Mesenchymal stem cell (in vitro differentiated cells and primary cell): ENCODE data around the gene AFP.

Source experiments
- DNase-seq: peaks from one replicate; pipeline ENCODE4 v3.0.0-alpha.2; 2013
- H2AFZ ChIP-seq: one replicate; pipeline ENCODE4 v1.6.1; 2013; ENCODE audit warnings: low read depth, mild to moderate bottlenecking, control low read depth, inconsistent platforms, low read length, moderate library complexity
- H2AK5ac ChIP-seq: 2 replicates; pipeline ENCODE4 v1.6.1; 2013; ENCODE audit warnings: low read length, moderate library complexity, mild to moderate bottlenecking, inconsistent platforms; ENCODE audit not compliant: severe bottlenecking
- H2BK120ac ChIP-seq: one replicate; pipeline ENCODE4 v1.6.1; 2013; ENCODE audit warnings: low read depth, mild to moderate bottlenecking, inconsistent platforms, low read length, moderate library complexity
- H2BK12ac ChIP-seq, 2 experiments: one replicate each; pipeline ENCODE4 v1.6.1; 2013; ENCODE audit warnings: inconsistent platforms in 2 of 2, low read length in 2 of 2, mild to moderate bottlenecking in 2 of 2, moderate library complexity in 2 of 2, control low read depth in 1 of 2
- H2BK15ac ChIP-seq: one replicate; pipeline ENCODE4 v1.6.1; 2013; ENCODE audit warnings: mild to moderate bottlenecking, low read depth, inconsistent platforms; ENCODE audit not compliant: poor library complexity, severe bottlenecking
- H2BK5ac ChIP-seq: 2 replicates; pipeline ENCODE4 v1.6.1; 2013; ENCODE audit warnings: low read depth, mild to moderate bottlenecking, low read length, control low read depth, inconsistent platforms; ENCODE audit not compliant: poor library complexity, severe bottlenecking
- H3K14ac ChIP-seq, 2 experiments: one replicate each; pipeline ENCODE4 v1.6.1; 2013; ENCODE audit warnings: inconsistent platforms in 2 of 2, low read length in 2 of 2, control low read depth in 1 of 2, mild to moderate bottlenecking in 1 of 2, moderate library complexity in 1 of 2
- H3K18ac ChIP-seq, 2 experiments: one replicate each; pipeline ENCODE4 v1.6.1; 2013; ENCODE audit warnings: inconsistent platforms in 2 of 2, low read length in 2 of 2, control low read depth in 1 of 2, low read depth in 1 of 2, mild to moderate bottlenecking in 1 of 2
- H3K23ac ChIP-seq, 2 experiments: one replicate each; pipeline ENCODE4 v1.6.1; 2013; ENCODE audit warnings: inconsistent platforms in 2 of 2, low read length in 2 of 2, mild to moderate bottlenecking in 2 of 2, moderate library complexity in 2 of 2, control low read depth in 1 of 2
- H3K27ac ChIP-seq: 2 replicates; pipeline ENCODE4 v1.5.1; 2013; ENCODE audit warnings: mild to moderate bottlenecking, moderate library complexity, low read length, control low read depth, inconsistent platforms; ENCODE audit not compliant: poor library complexity, severe bottlenecking
- H3K27me3 ChIP-seq, 2 experiments: 2 replicates each; pipeline versions ENCODE4 v1.6.1 to v1.7.0; 2013; ENCODE audit warnings: low read length in 2 of 2, mild to moderate bottlenecking in 2 of 2, moderate library complexity in 2 of 2, control low read depth in 1 of 2, inconsistent platforms in 1 of 2; ENCODE audit not compliant: control insufficient read depth in 1 of 2, insufficient read depth in 1 of 2
- H3K36me3 ChIP-seq, 2 experiments: 2 replicates each; pipeline versions ENCODE4 v1.6.1 to v1.7.0; 2013; ENCODE audit warnings: low read length in 2 of 2, control low read depth in 1 of 2, inconsistent platforms in 1 of 2, low read depth in 1 of 2, mild to moderate bottlenecking in 1 of 2; ENCODE audit not compliant: insufficient read depth in 2 of 2, control insufficient read depth in 1 of 2
- H3K4ac ChIP-seq, 2 experiments: one replicate each; pipeline ENCODE4 v1.6.1; 2013; ENCODE audit warnings: inconsistent platforms in 2 of 2, low read length in 2 of 2, mild to moderate bottlenecking in 2 of 2, moderate library complexity in 2 of 2, control low read depth in 1 of 2, low read depth in 1 of 2
- H3K4me1 ChIP-seq: 2 replicates; pipeline ENCODE4 v1.6.1; 2013; ENCODE audit warnings: low read depth, low read length, control low read depth; ENCODE audit not compliant: control insufficient read depth, insufficient read depth
- H3K4me2 ChIP-seq: 2 replicates; pipeline ENCODE4 v1.6.1; 2013; ENCODE audit warnings: low read length, mild to moderate bottlenecking, inconsistent platforms; ENCODE audit not compliant: poor library complexity, severe bottlenecking
- H3K4me3 ChIP-seq, 2 experiments: 2 replicates each; pipeline versions ENCODE4 v1.5.1 to v1.7.0; 2013; ENCODE audit warnings: low read length in 2 of 2, mild to moderate bottlenecking in 2 of 2, control low read depth in 1 of 2, low read depth in 1 of 2; ENCODE audit not compliant: insufficient read depth in 1 of 2
- H3K79me1 ChIP-seq: replicated peaks from 2 replicates; pipeline ENCODE4 v1.6.1; 2013; ENCODE audit warnings: mild to moderate bottlenecking, control low read depth, low read length, inconsistent platforms; ENCODE audit not compliant: poor library complexity, severe bottlenecking
- H3K9ac ChIP-seq: 2 replicates; pipeline ENCODE4 v1.7.0; 2013; ENCODE audit warnings: mild to moderate bottlenecking, low read length, moderate library complexity
- H3K9me3 ChIP-seq: 2 replicates; pipeline ENCODE4 v1.7.0; 2013; ENCODE audit warnings: mild to moderate bottlenecking, low read length; ENCODE audit not compliant: control insufficient read depth
- H4K8ac ChIP-seq: one replicate; pipeline ENCODE4 v1.6.1; 2013; ENCODE audit warnings: inconsistent platforms, mild to moderate bottlenecking, low read length, moderate library complexity
- H4K91ac ChIP-seq: one replicate; pipeline ENCODE4 v1.6.1; 2013; ENCODE audit warnings: mild to moderate bottlenecking, low read length, inconsistent platforms
- WGBS: methylation state at CpG from one replicate; pipeline ENCODE4 v1.1.7; 2013; ENCODE audit warnings: mixed read lengths; 5-methylcytosine and 5-hydroxymethylcytosine counted together

Gene AFP

GRCh38 chr4:73409978-73410548 lies 26.0 kb upstream of the AFP start:
- no peak overlapping the region for H3K27ac ChIP-seq
- no peak overlapping the region for H2BK15ac ChIP-seq
- H4K8ac ChIP-seq: no peak overlapping the region
- no peaks in the 10 kb centered on the region for H3K36me3 ChIP-seq
- no peak overlapping the region for H2AK5ac ChIP-seq
- H2AFZ ChIP-seq: no peak overlapping the region
- no peak overlapping the region for H3K23ac ChIP-seq
- H2BK12ac ChIP-seq: no peak overlapping the region
- no peak overlapping the region for H3K18ac ChIP-seq
- no peak for DNase-seq
- H2BK120ac ChIP-seq: no peak overlapping the region
- H3K4me1 ChIP-seq: no peaks in the 10 kb centered on the region
- no peaks in the 10 kb centered on the region for H3K27me3 ChIP-seq
- H4K91ac ChIP-seq: no peak overlapping the region
- no peak overlapping the region for H3K4me3 ChIP-seq
- H3K9me3 ChIP-seq: no peaks in the 10 kb centered on the region
- 92% methylated on average over 7 of the region's 8 CpGs for WGBS
- no peak overlapping the region for H3K4ac ChIP-seq
- H2BK5ac ChIP-seq: no peak overlapping the region
- no peak overlapping the region for H3K9ac ChIP-seq
- no peak overlapping the region for H3K14ac ChIP-seq
- H3K79me1 ChIP-seq: no peaks in the 10 kb centered on the region
- H3K4me2 ChIP-seq: no peak overlapping the region

- no peaks in the 10 kb centered on the region for H3K27me3 ChIP-seq
- H4K91ac ChIP-seq: no peak overlapping the region
- no peaks in the 10 kb centered on the region for H3K9me3 ChIP-seq
- no peak overlapping the region for H4K8ac ChIP-seq
- no peak overlapping the region for H3K27ac ChIP-seq
- 96% methylated on average over 2 of the region's 3 CpGs for WGBS
- no peak overlapping the region for H3K18ac ChIP-seq
- H3K4me3 ChIP-seq: no peak overlapping the region
- DNase-seq: no peak
- H3K14ac ChIP-seq: no peak overlapping the region
- no peak overlapping the region for H3K23ac ChIP-seq
- H2BK12ac ChIP-seq: no peak overlapping the region
- H3K4me1 ChIP-seq: no peaks in the 10 kb centered on the region
- H3K4me2 ChIP-seq: no peak overlapping the region
- H2AFZ ChIP-seq: no peak overlapping the region
- H2BK120ac ChIP-seq: no peak overlapping the region
- no peaks in the 10 kb centered on the region for H3K36me3 ChIP-seq
- H3K4ac ChIP-seq: no peak overlapping the region
- no peaks in the 10 kb centered on the region for H3K79me1 ChIP-seq
- H2BK5ac ChIP-seq: no peak overlapping the region
- no peak overlapping the region for H3K9ac ChIP-seq
- H2AK5ac ChIP-seq: no peak overlapping the region
- H2BK15ac ChIP-seq: no peak overlapping the region
Measured at GRCh38 chr4:73410916-73411730, 24.9 kb upstream of the AFP start.

- H3K14ac ChIP-seq: no peak overlapping the region
Measured at GRCh38 chr4:73411731-73412414, 24.1 kb upstream of the AFP start.

GRCh38 chr4:73413294-73413755 lies 22.7 kb upstream of the AFP start:
- H2BK12ac ChIP-seq: no peak overlapping the region
- no peaks in the 10 kb centered on the region for H3K9me3 ChIP-seq
- no peak overlapping the region for H2AFZ ChIP-seq
- H3K36me3 ChIP-seq: no peaks in the 10 kb centered on the region
- no peak overlapping the region for H3K27ac ChIP-seq
- no peaks in the 10 kb centered on the region for H3K4me1 ChIP-seq
- H2BK15ac ChIP-seq: no peak overlapping the region
- no peak overlapping the region for H2BK5ac ChIP-seq
- H3K23ac ChIP-seq: no peak overlapping the region
- no peak overlapping the region for H3K18ac ChIP-seq
- H3K14ac ChIP-seq: no peak overlapping the region
- no peak overlapping the region for H3K9ac ChIP-seq
- no peak overlapping the region for H2AK5ac ChIP-seq
- H3K27me3 ChIP-seq: no peaks in the 10 kb centered on the region
- H4K8ac ChIP-seq: no peak overlapping the region
- no peak overlapping the region for H3K4ac ChIP-seq
- DNase-seq: no peak
- no peak overlapping the region for H3K4me3 ChIP-seq
- no peak overlapping the region for H2BK120ac ChIP-seq
- H4K91ac ChIP-seq: no peak overlapping the region
- H3K79me1 ChIP-seq: no peaks in the 10 kb centered on the region
- no peak overlapping the region for H3K4me2 ChIP-seq
- 88% methylated on average over 4 of the region's 4 CpGs for WGBS

More at GRCh38 chr4:73411731-73412414, 24.1 kb upstream of the AFP start:
- Histone ChIP-seq H3K4me3 (no peak overlapping the region), H3K79me1 (no peaks in the 10 kb centered on the region), H2BK120ac (no peak overlapping the region), H3K27ac (no peak overlapping the region), H2AK5ac (no peak overlapping the region), H3K9ac (no peak overlapping the region), H3K9me3 (no peaks in the 10 kb centered on the region), H2BK5ac (no peak overlapping the region), H3K4ac (no peak overlapping the region), H2AFZ (no peak overlapping the region), H4K91ac (no peak overlapping the region), H3K18ac (no peak overlapping the region), H2BK12ac (no peak overlapping the region), H3K36me3 (no peaks in the 10 kb centered on the region), H4K8ac (no peak overlapping the region), H3K4me1 (no peaks in the 10 kb centered on the region), H3K23ac (no peak overlapping the region), H3K27me3 (no peaks in the 10 kb centered on the region), H2BK15ac (no peak overlapping the region), H3K4me2 (no peak overlapping the region)
- DNase-seq: no peak
- 92% methylated on average over 6 of the region's 8 CpGs for WGBS
